Inflammatory macrophage treated with lipopolysaccharide for 4 hours (primary cell): ENCODE results near the gene ASB18.

Experiments used
- DNase-seq: peaks from one replicate; pipeline ENCODE4 v3.0.0-alpha.2; 2020

The ASB18 gene

DNA sequence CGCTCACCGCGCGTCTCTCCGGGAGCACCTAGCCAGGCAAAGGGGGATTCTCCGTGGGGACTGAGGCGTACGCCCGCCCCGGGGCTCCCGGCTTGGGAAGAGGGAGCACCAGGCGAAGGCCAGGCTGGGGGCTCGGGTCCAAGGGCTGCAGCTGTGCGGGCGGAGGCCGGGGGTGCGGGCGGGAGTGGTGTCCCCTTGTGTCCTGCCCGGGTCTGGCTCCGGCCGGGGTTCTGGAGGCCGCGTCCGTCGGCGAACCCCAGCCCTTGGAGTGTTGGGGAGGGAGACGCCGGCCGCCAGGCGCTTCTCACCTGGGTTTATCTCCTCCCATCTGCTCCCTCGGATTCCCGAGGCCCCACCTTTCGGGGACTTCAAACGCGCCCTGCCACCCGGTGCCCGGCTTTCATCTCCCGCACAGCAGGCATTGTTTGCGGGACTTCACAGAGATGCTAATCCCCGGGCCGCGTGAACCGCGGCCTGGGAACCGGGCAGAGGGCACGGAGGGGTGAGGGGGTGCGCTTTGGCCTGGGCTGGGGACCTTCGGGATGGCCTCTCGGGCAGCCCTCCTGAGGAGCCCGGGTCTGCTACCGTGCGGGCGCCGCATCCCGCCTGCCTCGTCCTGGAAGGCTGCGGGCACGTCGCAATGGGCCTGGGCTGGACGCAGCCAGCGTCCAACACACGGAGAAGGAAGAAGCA is 91.0 kb downstream of the ASB18 start:
- DNase-seq = no peak

DNA sequence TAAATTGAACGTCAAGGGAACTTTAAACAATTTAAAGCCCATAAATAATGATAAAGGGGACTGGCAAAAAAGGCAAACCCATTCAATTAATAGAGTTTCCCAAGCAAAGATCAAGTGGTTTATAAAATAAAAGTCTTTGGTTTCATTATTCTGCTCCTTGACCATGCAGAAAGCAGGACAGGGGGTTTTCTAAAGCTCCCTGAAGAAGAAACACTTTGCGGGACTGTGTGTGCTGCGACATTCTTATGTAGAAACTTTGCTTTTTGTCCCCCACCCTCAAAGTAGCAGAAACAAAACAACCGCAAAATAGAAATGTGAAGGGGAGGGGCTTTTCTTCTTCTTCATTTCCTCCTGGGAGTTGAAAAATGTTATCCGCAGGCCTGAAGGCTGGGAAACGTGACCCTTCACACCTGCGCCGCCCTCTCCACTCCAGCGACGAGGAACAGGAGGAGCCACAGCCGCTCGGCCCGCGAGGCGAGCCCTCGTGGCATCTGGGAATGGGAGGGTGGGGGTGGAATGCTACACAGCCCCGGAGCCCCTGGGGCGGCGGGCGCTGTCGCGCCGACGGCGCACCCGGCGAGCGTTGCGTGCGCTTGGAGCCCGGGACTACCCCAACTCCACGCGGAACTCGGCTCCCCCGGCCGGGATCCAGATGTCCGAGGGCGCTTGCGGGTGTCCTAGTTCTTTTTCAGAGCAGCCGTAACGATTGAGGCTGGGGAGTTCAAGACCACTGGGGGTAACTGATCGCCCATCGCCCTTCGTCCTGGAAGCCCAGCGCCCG is 91.8 kb downstream of the ASB18 start:
- DNase-seq = no peak

GRCh38 chr2:236171680-236172254 is 92.4 kb downstream of the ASB18 start:
- DNase-seq = no peak

- no peak for DNase-seq
Observed at GRCh38 chr2:236171181-236171679, 93.0 kb downstream of the ASB18 start.

DNA sequence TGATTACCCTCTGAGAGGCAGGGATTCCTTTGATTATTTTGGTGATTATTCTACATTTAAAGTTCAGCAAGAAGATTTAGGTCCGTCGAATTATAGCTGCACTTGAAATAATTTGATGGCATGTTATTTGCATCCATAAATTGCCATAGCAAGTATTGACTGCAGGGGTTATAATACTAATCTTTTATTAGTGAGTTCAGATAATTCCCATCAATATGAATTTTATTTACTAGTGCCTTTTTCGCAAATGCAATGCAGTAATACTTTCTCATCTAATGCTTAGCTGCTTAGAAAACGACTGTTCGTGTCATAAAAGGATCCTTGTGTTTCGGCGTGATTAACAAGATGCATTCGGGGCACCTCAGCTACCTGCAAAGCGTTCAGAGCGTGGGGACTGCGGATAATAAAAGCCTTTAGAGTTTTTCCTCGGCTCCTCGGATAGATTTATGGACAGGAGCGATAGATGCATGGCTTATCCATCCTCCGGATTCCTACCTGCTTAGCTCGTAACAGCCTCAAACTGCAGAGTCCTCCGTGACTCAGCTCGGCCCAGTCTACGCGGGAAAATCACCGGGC is 93.5 kb downstream of the ASB18 start:
- DNase-seq = no peak

DNA sequence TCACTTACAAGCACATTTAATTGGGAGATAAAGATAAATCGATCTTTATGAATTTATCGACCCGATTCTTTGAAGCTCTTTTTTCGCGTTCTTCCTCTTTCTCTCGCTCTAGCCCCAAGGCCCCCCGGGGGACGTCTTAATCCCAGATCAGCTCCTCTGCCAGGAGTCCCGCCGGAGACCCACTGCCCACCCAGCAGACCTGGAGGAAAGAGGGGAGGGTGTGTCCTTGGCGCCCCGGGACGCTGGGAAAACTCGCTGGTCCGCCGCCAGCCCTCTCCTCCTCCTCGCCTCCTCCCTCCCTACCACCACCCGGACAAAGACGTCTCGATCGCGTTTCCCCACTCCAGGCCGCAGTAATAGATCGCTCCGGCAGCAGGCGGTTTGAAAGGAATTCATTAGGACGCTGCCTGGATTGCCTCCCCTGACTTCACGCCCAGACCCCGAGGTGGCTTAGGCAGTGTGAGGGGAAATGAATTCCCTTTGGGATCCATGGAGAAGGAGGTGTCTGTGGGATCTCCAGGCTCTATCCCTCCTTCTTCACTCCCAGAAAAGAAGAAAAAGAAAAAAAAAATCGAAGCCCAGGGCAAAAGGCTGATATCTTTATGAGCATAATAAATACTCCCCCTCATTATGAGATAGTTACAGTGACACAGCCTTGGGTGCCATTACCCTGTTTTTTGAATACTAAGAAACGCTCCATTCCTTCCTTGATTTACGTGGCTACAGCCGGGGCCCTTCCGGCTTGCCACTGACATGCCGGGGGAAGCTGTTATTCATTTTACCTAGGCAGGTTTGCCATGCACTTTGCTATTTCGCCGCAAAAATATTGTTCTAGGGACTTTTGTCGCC is 94.2 kb downstream of the ASB18 start:
- no peak for DNase-seq

- no peak for DNase-seq
Observed at GRCh38 chr2:236169151-236169721, 95.0 kb downstream of the ASB18 start.

DNA sequence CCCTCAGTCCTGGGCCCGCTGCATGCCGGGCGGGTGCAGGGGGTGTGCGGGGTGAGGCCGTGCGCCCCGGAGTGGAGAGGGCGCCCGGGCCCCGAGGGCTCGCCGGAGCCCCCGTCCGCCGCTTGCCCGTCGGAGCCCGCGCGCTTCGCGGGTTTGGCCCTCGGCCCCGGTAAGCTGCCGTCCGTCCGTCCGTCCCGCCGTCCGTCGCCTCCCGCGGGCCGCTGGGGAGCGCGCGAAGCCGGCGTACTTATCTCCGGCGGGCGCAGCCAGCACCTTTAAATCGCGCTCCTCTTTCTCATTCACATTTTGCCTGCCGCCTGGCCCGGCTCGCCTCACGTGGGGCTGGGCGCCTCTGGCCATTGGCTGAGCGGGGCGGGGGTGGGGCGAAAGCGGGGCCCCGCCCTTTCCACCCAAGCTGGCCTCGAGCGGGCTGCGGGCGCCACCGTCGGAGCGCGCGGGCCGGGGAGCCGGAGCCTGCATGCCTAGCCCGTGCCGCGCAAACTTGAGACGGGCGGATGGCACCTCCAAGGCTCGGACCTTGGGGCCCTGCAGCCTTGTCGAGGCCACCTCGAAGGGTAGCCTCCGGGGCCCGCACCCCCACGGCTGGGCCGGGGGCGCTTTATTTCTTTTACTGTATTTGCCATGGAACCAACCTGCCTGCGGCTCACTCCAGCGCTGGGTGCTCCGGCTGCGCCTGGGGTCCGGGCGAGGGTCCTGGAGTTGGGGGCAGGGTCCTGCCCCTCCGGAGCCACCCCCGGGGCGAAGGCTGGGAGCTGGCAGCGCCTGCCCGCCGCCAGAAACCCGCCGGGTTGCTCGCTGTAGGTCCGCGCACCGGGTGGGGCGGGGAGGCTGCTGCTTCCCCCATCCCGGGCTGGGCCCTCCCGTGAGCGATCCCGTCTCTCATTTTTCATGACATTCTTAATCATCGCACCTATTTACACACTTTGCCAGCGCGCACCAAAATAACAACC is 95.8 kb downstream of the ASB18 start, which contains the start of gene GBX2:
GBX2 (minus strand) TSS at position 277 of the 971 bp plus-strand sequence. CDS start 415 bp downstream, outside the sequence.
- no peak for DNase-seq

GRCh38 chr2:236167297-236168109 is 96.7 kb downstream of the ASB18 start:
- no peak for DNase-seq

GRCh38 chr2:236166796-236167296 is 97.4 kb downstream of the ASB18 start:
- DNase-seq = no peak

GRCh38 chr2:236165842-236166795 is 98.1 kb downstream of the ASB18 start:
- no peak for DNase-seq

GRCh38 chr2:236164925-236165841 is 99.0 kb downstream of the ASB18 start:
- no peak for DNase-seq

DNA sequence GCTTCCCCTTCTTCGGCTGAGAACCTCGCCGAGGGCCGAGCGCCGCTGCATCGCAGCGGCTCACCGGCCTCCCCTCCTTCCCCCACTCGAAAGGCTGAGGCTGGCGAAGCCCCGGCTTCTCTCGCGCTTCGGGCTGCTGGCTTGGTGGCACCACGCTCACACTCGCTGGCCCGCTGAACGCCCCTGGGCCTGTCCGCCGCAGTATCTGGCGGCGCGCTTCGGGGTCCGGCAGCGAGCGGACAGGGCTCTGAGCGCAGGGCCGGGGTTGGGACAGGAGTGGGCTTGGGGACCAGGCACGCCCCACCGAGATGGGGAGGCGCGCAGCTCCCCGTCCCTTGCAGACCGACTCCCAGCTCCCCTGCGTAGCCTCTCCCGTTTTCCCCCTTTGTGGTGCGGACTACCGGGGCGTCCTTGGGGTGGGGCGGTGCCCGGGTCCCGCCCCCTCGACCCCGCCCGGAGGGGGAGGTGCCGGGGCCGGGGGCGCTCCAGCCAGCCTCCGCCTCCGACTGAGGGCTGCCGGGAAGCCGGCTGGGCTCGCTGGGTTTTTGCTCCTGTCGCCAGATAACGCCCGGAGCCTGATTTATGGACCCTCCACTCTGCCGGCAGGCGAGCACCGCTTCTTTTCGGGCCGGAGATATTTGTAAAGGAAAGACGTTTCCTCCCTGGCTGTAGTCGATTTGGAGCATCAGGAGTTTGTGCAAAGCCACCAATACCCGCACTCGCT is 99.8 kb downstream of the ASB18 start:
- DNase-seq = no peak

- DNase-seq = no peak
Observed at GRCh38 chr2:236163471-236164200, 100.6 kb downstream of the ASB18 start.

DNA sequence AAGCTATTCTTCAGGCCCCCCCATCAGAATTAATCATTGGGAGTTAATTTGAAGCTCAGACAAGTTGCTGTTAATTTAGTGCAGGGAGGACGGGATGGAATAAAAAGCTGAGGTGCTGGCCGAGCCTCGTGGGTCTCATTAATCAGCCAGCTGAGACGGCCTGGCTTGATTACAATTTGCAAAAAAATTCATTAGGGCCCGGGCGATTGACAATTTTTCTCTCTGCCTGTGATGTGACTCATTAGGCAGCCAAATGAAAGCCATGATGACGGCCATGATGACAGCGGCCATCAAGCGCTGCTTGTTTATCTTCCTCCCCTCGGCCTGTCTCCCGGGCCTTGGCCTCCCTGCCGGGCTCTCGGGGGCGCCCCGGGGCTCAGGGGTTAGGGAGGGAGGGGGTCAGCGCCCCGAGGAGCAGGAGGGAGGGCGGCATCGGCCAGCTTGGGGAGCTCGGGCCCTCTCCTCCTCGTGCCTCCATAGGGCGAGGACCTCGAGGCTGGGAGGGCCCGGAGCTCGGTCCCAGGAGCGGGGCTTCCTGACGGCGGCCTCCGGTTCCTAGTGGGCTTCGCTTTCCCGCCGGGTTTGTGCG is 101.2 kb downstream of the ASB18 start:
- DNase-seq = no peak
